GM12878 (cell line): ENCODE results near the gene HGS. TPM values are rescaled to one million over a fixed set of nuclear protein-coding genes. Genes with fewer than 3 reads are reported as not detected.

Source experiments
- ATAC-seq: fragments of 200-7000 bp; cut with Tn5 transposase; 3 replicates; pipeline ENCODE4 v1.9.1; 2020; ENCODE audit warnings: mild to moderate bottlenecking, moderate library complexity
- BruUV-seq: library from RNA; stranded (reverse); fragments of 400-500 nt; replicated peaks from 2 replicates; lab custom pipeline; 2021; lab: Mats Ljungman, UMichigan
- CTCF ChIA-PET: fragments of 300-600 bp; sonication (Branson Sonifier 250); formaldehyde crosslinking; extraction: SDS; loops from one replicate; lab custom pipeline; 2021; ENCODE audit warnings: inconsistent platforms; lab: Yijun Ruan, JAX
- POLR2A ChIA-PET: fragments of 350-600 bp; formaldehyde crosslinking; extraction: SDS; loops from one replicate; lab custom pipeline; 2021; ENCODE audit warnings: inconsistent platforms; lab: Charles Lee
- RAD21 ChIA-PET: fragments of 300-600 bp; sonication (Branson Sonifier 250); formaldehyde crosslinking; loops from one replicate; lab custom pipeline; 2023; ENCODE audit warnings: antibody characterized with exemption; ENCODE audit not compliant: unreplicated experiment; lab: Charles Lee
- SMC1A ChIA-PET: fragments of 300-600 bp; sonication (Branson Sonifier 250); formaldehyde crosslinking; loops from one replicate; lab custom pipeline; 2023; ENCODE audit not compliant: unreplicated experiment, uncharacterized antibody; lab: Charles Lee
- DNase-seq: peaks from one replicate; pipeline ENCODE4 v3.0.0-alpha.2; 2011; ENCODE audit warnings: low read depth, low spot score
- FAIRE-seq: peaks from 3 replicates; lab custom pipeline; 2011; peaks lifted over from hg19 to GRCh38; lab: Jason Lieb, UNC
- H2AFZ ChIP-seq: 2 replicates; pipeline ENCODE4 v1.6.0; 2011; ENCODE audit warnings: low read depth, low read length, control low read depth; ENCODE audit not compliant: control insufficient read depth
- H3K27ac ChIP-seq: 2 replicates; pipeline ENCODE4 v1.5.1; 2011; ENCODE audit warnings: control low read depth; ENCODE audit not compliant: control insufficient read depth, insufficient read depth
- H3K27me3 ChIP-seq, 2 experiments: replicated peaks in 1 of 2; 2 replicates each; pipeline versions ENCODE4 v1.6.0 to v1.6.1; 2011; ENCODE audit warnings: low read length in 1 of 2; ENCODE audit not compliant: control insufficient read depth in 2 of 2, insufficient read depth in 2 of 2
- H3K36me3 ChIP-seq, 2 experiments: 2 replicates each; pipeline ENCODE4 v1.5.1; 2011; ENCODE audit warnings: low read length in 1 of 2; ENCODE audit not compliant: control insufficient read depth in 2 of 2, insufficient read depth in 2 of 2
- H3K4me1 ChIP-seq: 2 replicates; pipeline ENCODE4 v1.6.1; 2011; ENCODE audit warnings: mild to moderate bottlenecking, low read length, moderate library complexity, mixed read lengths; ENCODE audit not compliant: control insufficient read depth, insufficient read depth
- H3K4me2 ChIP-seq: 2 replicates; pipeline ENCODE4 v1.6.0; 2011; ENCODE audit warnings: control low read depth; ENCODE audit not compliant: control insufficient read depth, insufficient read depth
- H3K4me3 ChIP-seq: fragments of 200-600 bp; sonication (generic); 2 replicates; pipeline ENCODE4 v1.5.1; 2016
- H3K79me2 ChIP-seq: 2 replicates; pipeline ENCODE4 v1.6.0; 2011; ENCODE audit warnings: low read length; ENCODE audit not compliant: control insufficient read depth, insufficient read depth
- H3K9ac ChIP-seq: 2 replicates; pipeline ENCODE4 v1.8.0; 2011; ENCODE audit warnings: low read length, control low read depth, mixed read lengths; ENCODE audit not compliant: control insufficient read depth, insufficient read depth
- H3K9me3 ChIP-seq: replicated peaks from 3 replicates; pipeline ENCODE4 v1.5.1; 2011; ENCODE audit warnings: mild to moderate bottlenecking, low read length; ENCODE audit not compliant: control insufficient read depth, insufficient read depth
- H4K20me1 ChIP-seq: 2 replicates; pipeline ENCODE4 v1.6.0; 2011; ENCODE audit not compliant: control insufficient read depth, insufficient read depth
- BMI1 ChIP-seq: fragments of 450-650 bp; IDR thresholded peaks from 2 replicates; pipeline ENCODE4 v1.6.1; 2016; ENCODE audit warnings: mild to moderate bottlenecking, moderate library complexity, borderline replicate concordance
- FOS ChIP-seq: IDR thresholded peaks from 3 replicates; pipeline ENCODE4 v1.6.1; 2011; ENCODE audit warnings: borderline replicate concordance; ENCODE audit not compliant: insufficient read length; ENCODE audit errors: extremely low read depth
- IKZF2 ChIP-seq, 2 experiments: fragments of 450-650 bp; IDR thresholded peaks; 2 replicates each; pipeline ENCODE4 v1.6.1; 2017; ENCODE audit warnings: mild to moderate bottlenecking in 2 of 2, moderate library complexity in 2 of 2
- RUNX3 ChIP-seq: IDR thresholded peaks from 2 replicates; pipeline ENCODE4 v1.6.1; 2012; ENCODE audit warnings: low read length, inconsistent platforms
- SUPT20H ChIP-seq: IDR thresholded peaks from 2 replicates; pipeline ENCODE4 v1.6.1; 2011; ENCODE audit warnings: low read depth, mild to moderate bottlenecking, low read length, moderate library complexity, borderline replicate concordance; ENCODE audit not compliant: control insufficient read depth
- WGBS: methylation state at CpG from one replicate; pipeline ENCODE4 v1.1.6; 2016; ENCODE audit warnings: low lambda C conversion rate; ENCODE audit not compliant: insufficient replicate concordance, insufficient coverage; ENCODE audit errors: missing lambda C conversion rate; 5-methylcytosine and 5-hydroxymethylcytosine counted together
- in situ Hi-C: fragments of 300-500 bp; cut with MboI; formaldehyde crosslinking; loops from 9 replicates; pipeline ENCODE4 v1.14.3; 2018; ENCODE audit warnings: mixed read lengths
- intact Hi-C: fragments of 100-400 bp; cut with micrococcal nuclease; formaldehyde crosslinking; loops from one replicate; pipeline ENCODE4 v1.14.2; 2022; ENCODE audit not compliant: unreplicated experiment
- polyA plus RNA-seq, 11 experiments: library from polyadenylated mRNA; depleted of rRNA in 4 of 11; unstranded in 6 of 11; stranded (reverse) in 5 of 11; fragments of >200 nt; fragmentation: Nextera tagmentation in 4 of 11; fragmentation: Illumina TruSeq in 1 of 11; extraction: Ambion mirVana in 4 of 11; extraction: Trizol in 1 of 11; gene quantifications; 1 replicate in 1 of 11; 2 replicates in 10 of 11; pipeline versions ENCODE4 v1.2.1 to v1.2.3, GENCODE V29; 2011 to 2016; ENCODE audit warnings: inconsistent platforms in 2 of 11, missing spikeins in 2 of 11, low read depth in 1 of 11
- total RNA-seq, 4 experiments: library from RNA; depleted of rRNA in 3 of 4; stranded (reverse); fragments of >200 nt in 3 of 4; fragmentation: Illumina TruSeq in 1 of 4; extraction: Trizol in 1 of 4; gene quantifications; 2 replicates each; pipeline versions ENCODE4 v1.2.1 to v1.2.3, GENCODE V29; 2013 to 2021
- TF ChIP-seq, protein P1 (sequence below): fragments of 450-650 bp; IDR thresholded peaks from 2 replicates; pipeline ENCODE4 v1.6.1; 2017; ENCODE audit warnings: mild to moderate bottlenecking, low read depth, inconsistent platforms; ENCODE audit not compliant: poor library complexity, severe bottlenecking

The HGS gene
- total and polyA plus RNA-seq, 10 of the 15 experiments (the other 5 are each of a cell fraction or from before 2014, with no cell fraction given) = 2.2 to 85.6 (median 55.3) TPM

DNA sequence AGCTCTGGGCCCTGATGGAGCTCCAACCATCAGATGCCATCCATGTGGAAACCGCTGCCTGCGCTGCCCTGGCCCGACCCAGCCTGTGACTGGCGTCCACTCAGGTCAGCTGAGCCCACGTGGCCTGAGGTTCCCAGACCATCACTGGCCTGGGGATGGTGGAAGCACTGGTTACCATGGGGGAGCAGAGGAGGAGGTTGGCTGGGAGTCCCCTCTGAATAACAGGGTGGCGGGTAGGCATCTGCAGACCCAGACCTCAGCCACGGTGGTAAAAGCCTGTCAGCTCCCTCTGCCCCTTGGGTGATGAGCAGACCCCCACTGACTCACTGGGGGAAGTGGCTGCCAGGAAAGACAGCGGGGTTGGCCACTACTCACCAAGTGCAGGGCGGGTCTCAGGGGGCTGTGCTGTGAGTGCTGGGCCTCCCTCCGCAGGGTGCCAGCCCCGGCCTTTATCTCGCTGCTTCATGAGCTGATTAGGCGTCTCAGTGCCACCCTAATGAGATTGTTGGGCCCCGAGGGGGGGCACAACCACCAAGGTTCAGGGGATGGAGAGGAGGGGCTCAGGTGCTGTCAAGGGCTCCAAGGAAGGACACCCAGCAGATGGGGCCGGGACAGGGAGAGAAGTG, 27.6 kb upstream of the HGS start, which contains the start of gene PDE6G:
PDE6G (minus strand) TSS at position 425 of the 626 bp plus-strand sequence. CDS start 3,237 bp downstream, outside the sequence.
- intact Hi-C loops (no loop called here), in situ Hi-C loops (no loop called here)
- no peak within 1 kb of the TSS for H3K4me3 ChIP-seq
- H3K9me3 ChIP-seq = no peaks in the 10 kb centered on the region
- H3K27ac ChIP-seq = no peak within 1 kb of the TSS
- ChIA-PET CTCF (no interaction called here), SMC1A (interaction anchor here (0.8 kb wide), 1 partner anchor 89 kb away, joined by 5 read pairs; no protein-coding TSS in a partner anchor), RAD21 (interaction anchor here (1.0 kb wide), 1 partner anchor 104 kb away, joined by 3 read pairs; the partner anchor contains the start of gene FAAP100), POLR2A (interaction anchor here (1.1 to 1.8 kb wide), 2 partner anchors 9 to 27 kb away, joined by 3 to 5 read pairs; partner anchors contain the start of genes ARL16 and HGS)
- H2AFZ ChIP-seq = no peak within 1 kb of the TSS
- no peaks in the 10 kb centered on the region for H4K20me1 ChIP-seq
- no peak for FAIRE-seq
- ATAC-seq = no peak
- no peak for DNase-seq
- no peak for TF ChIP-seq IKZF2 (IDR thresholded peaks at IDR 0.05)
- no peak for TF ChIP-seq FOS
- no peak for TF ChIP-seq SUPT20H
- TF ChIP-seq, protein P1, sequence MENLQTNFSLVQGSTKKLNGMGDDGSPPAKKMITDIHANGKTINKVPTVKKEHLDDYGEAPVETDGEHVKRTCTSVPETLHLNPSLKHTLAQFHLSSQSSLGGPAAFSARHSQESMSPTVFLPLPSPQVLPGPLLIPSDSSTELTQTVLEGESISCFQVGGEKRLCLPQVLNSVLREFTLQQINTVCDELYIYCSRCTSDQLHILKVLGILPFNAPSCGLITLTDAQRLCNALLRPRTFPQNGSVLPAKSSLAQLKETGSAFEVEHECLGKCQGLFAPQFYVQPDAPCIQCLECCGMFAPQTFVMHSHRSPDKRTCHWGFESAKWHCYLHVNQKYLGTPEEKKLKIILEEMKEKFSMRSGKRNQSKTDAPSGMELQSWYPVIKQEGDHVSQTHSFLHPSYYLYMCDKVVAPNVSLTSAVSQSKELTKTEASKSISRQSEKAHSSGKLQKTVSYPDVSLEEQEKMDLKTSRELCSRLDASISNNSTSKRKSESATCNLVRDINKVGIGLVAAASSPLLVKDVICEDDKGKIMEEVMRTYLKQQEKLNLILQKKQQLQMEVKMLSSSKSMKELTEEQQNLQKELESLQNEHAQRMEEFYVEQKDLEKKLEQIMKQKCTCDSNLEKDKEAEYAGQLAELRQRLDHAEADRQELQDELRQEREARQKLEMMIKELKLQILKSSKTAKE = no peak
- TF ChIP-seq RUNX3 = no peak
- no peak for TF ChIP-seq BMI1
- no peaks in the 10 kb centered on the region for H3K27me3 ChIP-seq
- no peak within 1 kb of the TSS for H3K4me2 ChIP-seq
- BruUV-seq = no TSS peak
- no peak within 1 kb of the TSS for H3K9ac ChIP-seq
- no peaks in the 10 kb centered on the region for H3K79me2 ChIP-seq
- H3K4me1 ChIP-seq = peaks cover 8% of the 10 kb centered on the region; the same call in 1 of the 2 replicates
- H3K36me3 ChIP-seq = no peaks in the 10 kb centered on the region
- WGBS = 67% methylated on average over 15 of the region's 15 CpGs
